ENCODE results near the gene THAP2. TPM values are rescaled to one million over a fixed set of nuclear protein-coding genes. Genes with fewer than 3 reads are reported as not detected.
A peak's percentile ranks its signal among the peaks of the same experiment; 100 is the strongest.

Gene THAP2
- total RNA-seq, 3 donors from 2014 or later (not counting 1 experiment from before 2014, with no cell fraction given) = 17.2 to 34.2 (median 31.1) TPM

DNA sequence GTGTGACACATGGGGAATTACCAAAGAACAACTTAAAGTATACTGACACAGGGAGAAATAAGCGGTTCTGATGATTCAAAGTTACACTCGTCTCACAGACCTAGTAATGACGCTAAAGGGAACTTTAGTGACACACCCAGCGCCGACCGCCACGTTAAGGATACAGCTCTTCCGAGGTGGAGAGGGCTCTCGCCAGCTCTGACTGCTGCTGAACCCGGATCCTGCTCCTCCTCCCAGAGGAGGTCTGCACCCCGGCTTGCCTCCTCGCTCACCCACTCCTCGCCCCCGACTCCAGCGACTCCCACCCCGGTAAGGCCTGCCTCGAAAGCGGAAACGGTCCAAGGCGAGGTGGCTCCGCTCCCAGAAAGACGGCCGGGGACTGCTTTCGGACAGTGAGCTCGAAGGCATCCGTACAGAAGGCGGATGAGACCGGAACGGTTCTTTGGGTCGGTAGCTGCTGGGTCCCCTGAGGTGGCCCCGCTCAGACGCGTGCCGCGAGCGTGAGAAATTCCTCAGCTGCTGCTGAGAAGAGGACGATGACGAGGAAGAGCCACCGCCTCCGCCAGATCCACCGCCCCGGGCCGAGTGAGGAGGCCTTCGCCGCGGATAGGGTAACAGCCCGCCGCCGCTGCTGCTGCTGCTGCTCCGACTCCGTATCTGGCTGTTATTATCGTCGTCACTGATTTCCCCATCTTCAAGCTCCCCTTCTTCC lies 1.1 kb upstream of the THAP2 start:
- intact Hi-C loops (cut with micrococcal nuclease) = loop anchor here (1.0 to 10.0 kb wide), 3 partner anchors 91 to 1421 kb away; partner anchors contain the start of genes CNOT2, RAB21 and TBC1D15
- peak overlapping the region; percentile 98 for H3K27ac ChIP-seq (ENCODE audit: low read length)
- H3K36me3 Mint-ChIP-seq = peaks cover 17% of the 10 kb centered on the region
- ATAC-seq = peak; percentile 57 to 74 (median 58)
- DNase-seq = peak; percentile 77 to 88
- H3K27me3 ChIP-seq (ENCODE audit: control insufficient read depth, insufficient read depth, low read length) = no peaks in the 10 kb centered on the region
- no peaks in the 10 kb centered on the region for H3K9me3 ChIP-seq (ENCODE audit: control insufficient read depth, insufficient read depth, low read length)
- H3K4me3 Mint-ChIP-seq = peak overlapping the region; percentile 100
- TF ChIP-seq, protein P1, sequence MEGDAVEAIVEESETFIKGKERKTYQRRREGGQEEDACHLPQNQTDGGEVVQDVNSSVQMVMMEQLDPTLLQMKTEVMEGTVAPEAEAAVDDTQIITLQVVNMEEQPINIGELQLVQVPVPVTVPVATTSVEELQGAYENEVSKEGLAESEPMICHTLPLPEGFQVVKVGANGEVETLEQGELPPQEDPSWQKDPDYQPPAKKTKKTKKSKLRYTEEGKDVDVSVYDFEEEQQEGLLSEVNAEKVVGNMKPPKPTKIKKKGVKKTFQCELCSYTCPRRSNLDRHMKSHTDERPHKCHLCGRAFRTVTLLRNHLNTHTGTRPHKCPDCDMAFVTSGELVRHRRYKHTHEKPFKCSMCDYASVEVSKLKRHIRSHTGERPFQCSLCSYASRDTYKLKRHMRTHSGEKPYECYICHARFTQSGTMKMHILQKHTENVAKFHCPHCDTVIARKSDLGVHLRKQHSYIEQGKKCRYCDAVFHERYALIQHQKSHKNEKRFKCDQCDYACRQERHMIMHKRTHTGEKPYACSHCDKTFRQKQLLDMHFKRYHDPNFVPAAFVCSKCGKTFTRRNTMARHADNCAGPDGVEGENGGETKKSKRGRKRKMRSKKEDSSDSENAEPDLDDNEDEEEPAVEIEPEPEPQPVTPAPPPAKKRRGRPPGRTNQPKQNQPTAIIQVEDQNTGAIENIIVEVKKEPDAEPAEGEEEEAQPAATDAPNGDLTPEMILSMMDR (IDR thresholded peaks at IDR 0.05) = no peak
- H3K4me3 ChIP-seq (ENCODE audit: low read length) = peak overlapping the region; percentile 92
- WGBS (ENCODE audit: insufficient coverage) = under 1% methylated on average over 53 of the region's 53 CpGs
- H3K27ac Mint-ChIP-seq = peak overlapping the region; percentile 100
- H3K4me1 Mint-ChIP-seq = peaks cover 54 to 57% of the 10 kb centered on the region in 2 donors
- peaks cover 10% of the 10 kb centered on the region for H3K4me1 ChIP-seq (ENCODE audit: control insufficient read depth, insufficient read depth, low read length)
- peaks cover 20% of the 10 kb centered on the region for H3K36me3 ChIP-seq (ENCODE audit: control insufficient read depth, insufficient read depth, low read length)
- no peaks in the 10 kb centered on the region for H3K9me3 Mint-ChIP-seq
- peaks cover 0 to 2% of the 10 kb centered on the region in 2 donors for H3K27me3 Mint-ChIP-seq (ENCODE audit: low read depth in 2 of 2)

DNA sequence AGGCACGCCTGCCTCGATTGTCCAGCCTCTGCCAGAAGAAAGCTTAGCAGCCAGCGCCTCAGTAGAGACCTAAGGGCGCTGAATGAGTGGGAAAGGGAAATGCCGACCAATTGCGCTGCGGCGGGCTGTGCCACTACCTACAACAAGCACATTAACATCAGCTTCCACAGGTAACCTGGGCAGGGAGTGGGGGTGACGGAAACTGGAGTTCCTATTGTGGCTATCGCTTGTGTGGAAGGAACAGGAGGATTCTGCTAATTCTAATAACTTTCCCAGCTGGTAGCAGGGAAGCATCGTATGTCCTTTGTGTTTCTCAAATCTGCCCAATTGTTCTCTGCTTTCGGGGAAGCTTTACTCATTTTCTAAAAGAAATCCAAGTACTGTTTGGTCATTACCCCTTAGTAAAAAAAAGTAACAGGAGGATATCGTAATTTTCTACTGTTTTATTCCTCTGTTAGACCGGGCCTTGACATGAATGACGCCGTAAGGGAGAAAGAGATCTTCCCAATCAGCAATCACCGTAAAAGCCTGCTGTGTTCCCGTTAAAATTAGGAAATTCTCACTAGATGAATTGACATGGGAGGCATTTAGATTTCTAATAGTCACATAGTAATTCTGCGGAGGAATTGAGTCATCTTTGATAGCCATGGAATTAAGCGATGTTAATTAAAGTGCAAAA lies 449 bp downstream of the THAP2 start:
- H3K4me3 ChIP-seq (ENCODE audit: low read length) = peak overlapping the region; percentile 92
- peaks cover 10% of the 10 kb centered on the region for H3K4me1 ChIP-seq (ENCODE audit: control insufficient read depth, insufficient read depth, low read length)
- H3K36me3 Mint-ChIP-seq = peaks cover 7% of the 10 kb centered on the region
- DNase-seq = no peak
- H3K27ac ChIP-seq (ENCODE audit: low read length) = peak overlapping the region; percentile 98
- H3K9me3 Mint-ChIP-seq = no peaks in the 10 kb centered on the region
- H3K27me3 ChIP-seq (ENCODE audit: control insufficient read depth, insufficient read depth, low read length) = no peaks in the 10 kb centered on the region
- ATAC-seq = no peak
- WGBS (ENCODE audit: insufficient coverage) = under 1% methylated on average over 16 of the region's 20 CpGs
- H3K4me3 Mint-ChIP-seq = peak overlapping the region; percentile 100
- peak overlapping the region; percentile 100 for H3K27ac Mint-ChIP-seq
- H3K27me3 Mint-ChIP-seq (ENCODE audit: low read depth in 2 of 2) = peaks cover 0 to 2% of the 10 kb centered on the region in 2 donors
- H3K4me1 Mint-ChIP-seq = peaks cover 44 to 48% of the 10 kb centered on the region in 2 donors
- H3K36me3 ChIP-seq (ENCODE audit: control insufficient read depth, insufficient read depth, low read length) = peaks cover 7% of the 10 kb centered on the region
- no peaks in the 10 kb centered on the region for H3K9me3 ChIP-seq (ENCODE audit: control insufficient read depth, insufficient read depth, low read length)
- intact Hi-C loops (cut with micrococcal nuclease) = loop anchor here (1.0 to 10.0 kb wide), 3 partner anchors 22 to 1422 kb away; partner anchors contain the start of genes CNOT2, TBC1D15 and TMEM19
- TF ChIP-seq, protein P1 (IDR thresholded peaks at IDR 0.05) = no peak

DNA sequence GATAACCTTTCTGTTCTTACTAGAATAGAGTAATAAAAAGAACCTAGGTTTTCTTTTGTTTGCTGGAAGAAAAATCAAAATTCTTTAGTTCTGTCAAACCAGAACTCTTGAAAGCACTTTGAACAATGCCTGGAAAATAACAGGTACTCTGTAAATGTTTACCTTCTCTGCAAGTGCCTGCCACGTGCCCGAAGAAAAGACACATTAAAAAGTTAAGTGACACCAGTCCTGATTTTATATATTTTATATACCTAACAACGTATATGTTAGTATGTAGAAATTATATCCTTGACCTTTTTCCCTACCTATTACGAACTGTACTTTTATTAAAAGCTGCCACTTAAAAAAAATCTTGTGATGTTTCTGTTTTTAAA lies 976 bp downstream of the THAP2 start:
- H3K4me3 Mint-ChIP-seq = peak overlapping the region; percentile 100
- H3K36me3 ChIP-seq (ENCODE audit: control insufficient read depth, insufficient read depth, low read length) = peaks cover 2% of the 10 kb centered on the region
- peak overlapping the region; percentile 92 for H3K4me3 ChIP-seq (ENCODE audit: low read length)
- no peaks in the 10 kb centered on the region for H3K9me3 Mint-ChIP-seq
- H3K4me1 ChIP-seq (ENCODE audit: control insufficient read depth, insufficient read depth, low read length) = peaks cover 10% of the 10 kb centered on the region
- intact Hi-C loops (cut with micrococcal nuclease) = loop anchor here (10.0 kb wide), 1 partner anchor 170 kb away; the partner anchor contains the start of gene TBC1D15
- H3K27me3 ChIP-seq (ENCODE audit: control insufficient read depth, insufficient read depth, low read length) = no peaks in the 10 kb centered on the region
- WGBS (ENCODE audit: insufficient coverage) = 0% methylated on average over 1 of the region's 4 CpGs
- H3K4me1 Mint-ChIP-seq = peaks cover 43 to 47% of the 10 kb centered on the region in 2 donors
- peak overlapping the region; percentile 98 for H3K27ac ChIP-seq (ENCODE audit: low read length)
- no peak for ATAC-seq
- H3K9me3 ChIP-seq (ENCODE audit: control insufficient read depth, insufficient read depth, low read length) = no peaks in the 10 kb centered on the region
- H3K36me3 Mint-ChIP-seq = peaks cover 7% of the 10 kb centered on the region
- peak in 1 of 2 donors; percentile 19 for DNase-seq
- peak overlapping the region; percentile 100 for H3K27ac Mint-ChIP-seq
- H3K27me3 Mint-ChIP-seq (ENCODE audit: low read depth in 2 of 2) = peaks cover 0 to 2% of the 10 kb centered on the region in 2 donors
- TF ChIP-seq, protein P1 (IDR thresholded peaks at IDR 0.05) = no peak

Data from natural killer cell (primary cell).